BLaER1 treated with 17β-estradiol and CSF1 and Interleukin-3, amounts not matched to agents 10 nM and 100 nM (cell line): ENCODE measurements around the gene VOPP1.
"Not testable (repeated sequence)": the region's sequence is repeated elsewhere in the genome, so short reads cannot be mapped to it uniquely, and the experiment has no call there.

Source experiments
- H3K27ac ChIP-seq, 11 experiments: shearing (Covaris generic); formaldehyde crosslinking; 2 replicates each; pipeline ENCODE4 v1.8.1; 2022
- H3K27me3 ChIP-seq, 11 experiments: shearing (Covaris generic); formaldehyde crosslinking; 2 replicates each; pipeline ENCODE4 v1.8.1; 2022
- H3K36me3 ChIP-seq, 11 experiments: shearing (Covaris generic); formaldehyde crosslinking; 2 replicates each; pipeline ENCODE4 v1.8.1; 2022
- H3K4me1 ChIP-seq, 10 experiments: shearing (Covaris generic); formaldehyde crosslinking; 2 replicates each; pipeline ENCODE4 v1.8.1; 2022
- H3K4me2 ChIP-seq, 11 experiments: shearing (Covaris generic); formaldehyde crosslinking; 2 replicates each; pipeline ENCODE4 v1.8.1; 2022
- H3K4me3 ChIP-seq, 10 experiments: shearing (Covaris generic); formaldehyde crosslinking; 2 replicates each; pipeline ENCODE4 v1.8.1; 2022
- H3K9ac ChIP-seq, 11 experiments: shearing (Covaris generic); formaldehyde crosslinking; 2 replicates each; pipeline ENCODE4 v1.8.1; 2022
- H3K9me3 ChIP-seq, 11 experiments: shearing (Covaris generic); formaldehyde crosslinking; replicated peaks in 1 of 11; 2 replicates each; pipeline ENCODE4 v1.8.1; 2022
- H4K20me1 ChIP-seq, 11 experiments: shearing (Covaris generic); formaldehyde crosslinking; 2 replicates each; pipeline ENCODE4 v1.8.1; 2022
- Cebpa-rat ChIP-seq, 11 experiments: shearing (Covaris generic); IDR thresholded peaks; 2 replicates each; pipeline ENCODE4 v1.8.1; 2022

VOPP1 gene

GRCh38 chr7:55572378-55573233 lies at the start of gene VOPP1:
Gene VOPP1 (minus strand): TSS chr7:55572502. CDS start chr7:55572324, 178 bp downstream.
- Histone ChIP-seq H3K36me3 (peaks cover 0 to 4% (median 0%) of the 10 kb centered on the region in 11 experiments; a peak in 4 of 22 replicates), H3K4me1 (peaks cover 51 to 59% (median 56%) of the 10 kb centered on the region in 10 experiments), H3K4me2 (peak within 1 kb of the TSS; percentile 85 to 99 (median 93)), H3K9me3 (no peaks in the 10 kb centered on the region), H4K20me1 (peaks cover 23 to 38% (median 34%) of the 10 kb centered on the region in 11 experiments; a peak in 20 of 22 replicates), H3K27ac (peak within 1 kb of the TSS; percentile 80 to 94 (median 93)), H3K9ac (peak within 1 kb of the TSS; percentile 91 to 96 (median 93)), H3K4me3 (peak within 1 kb of the TSS; percentile 85 to 98 (median 91)), H3K27me3 (no peaks in the 10 kb centered on the region)
- no peak for TF ChIP-seq Cebpa-rat (IDR thresholded peaks at IDR 0.05)

GRCh38 chr7:55618913-55619312 lies 46.6 kb upstream of the VOPP1 start:
- Histone ChIP-seq H3K27ac (no peak overlapping the region), H3K9me3 (peaks cover 38 to 48% (median 47%) of the 10 kb centered on the region in 11 experiments)
- no peak for TF ChIP-seq Cebpa-rat (IDR thresholded peaks at IDR 0.05)

DNA sequence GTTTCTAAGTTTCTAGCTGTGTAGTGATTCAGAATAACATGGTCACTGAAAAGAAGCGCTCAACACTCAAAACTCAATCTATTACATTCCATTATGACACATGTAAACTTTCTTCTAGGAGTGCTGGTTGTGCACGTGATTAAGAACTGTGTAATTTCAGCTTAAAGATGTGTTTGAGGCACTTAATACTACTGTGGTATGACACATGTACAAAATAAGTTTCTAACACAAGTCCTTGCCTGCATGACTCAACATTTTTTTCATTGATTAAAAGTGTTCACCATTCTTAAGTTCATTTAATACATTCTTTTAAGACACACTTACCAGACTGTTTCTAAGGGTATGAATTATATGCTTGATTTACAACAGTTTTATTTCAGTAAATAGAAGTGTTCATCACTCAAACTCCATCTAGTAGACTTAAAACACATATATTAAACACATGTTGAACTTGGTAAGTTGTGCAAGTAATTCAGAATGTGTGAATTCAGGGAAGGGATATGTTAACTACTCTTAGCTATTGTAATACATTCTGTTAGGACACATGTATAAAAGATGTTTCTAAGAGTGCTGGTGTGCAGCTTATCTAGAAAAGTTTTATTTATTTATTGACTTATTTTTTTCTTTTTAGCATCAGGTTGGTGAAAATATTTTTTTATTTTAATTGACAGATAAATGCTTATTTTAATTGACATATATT lies 42.2 kb upstream of the VOPP1 start:
- H3K27ac ChIP-seq, H4K20me1 ChIP-seq, H3K4me3 ChIP-seq, H3K27me3 ChIP-seq, H3K4me1 ChIP-seq, H3K36me3 ChIP-seq, H3K9ac ChIP-seq, H3K4me2 ChIP-seq: not testable (repeated sequence)
- H3K9me3 ChIP-seq = peaks cover 19 to 22% (median 21%) of the 10 kb centered on the region in 11 experiments

More at GRCh38 chr7:55618913-55619312, 46.6 kb upstream of the VOPP1 start:
- Histone ChIP-seq H3K27me3 (no peaks in the 10 kb centered on the region), H3K4me2 (no peak overlapping the region), H3K36me3 (peaks cover 0 to 7% (median 0%) of the 10 kb centered on the region in 11 experiments; a peak in 3 of 22 replicates), H3K4me3 (0 out of 20 replicates have a peak overlapping the region, but pooled peaks of 1 of the 10 experiments have one; percentile 2), H3K4me1 (peaks cover 0 to 27% (median 14%) of the 10 kb centered on the region in 10 experiments; a peak in 14 of 20 replicates), H3K9ac (no peak overlapping the region), H4K20me1 (no peaks in the 10 kb centered on the region)

DNA sequence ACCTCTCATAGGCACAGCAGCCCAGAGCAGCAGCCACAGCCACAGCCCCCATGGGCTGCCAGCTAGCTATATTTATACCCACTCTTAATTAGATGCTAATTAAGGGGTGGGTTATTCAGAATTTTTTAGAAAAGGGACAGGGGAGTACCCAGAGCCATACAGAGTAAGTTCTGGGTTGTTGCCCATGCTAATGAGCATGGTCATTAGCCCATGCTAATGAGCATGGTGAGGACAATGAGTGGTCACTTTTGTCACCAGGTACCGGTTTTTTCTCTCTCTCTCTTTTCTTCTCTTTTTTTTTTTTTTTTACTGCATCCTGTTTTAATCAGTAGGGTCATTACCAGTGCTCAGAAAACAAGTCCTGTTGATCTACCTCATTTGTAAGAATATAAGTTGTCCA lies 37.4 kb upstream of the VOPP1 start:
- not testable (repeated sequence) for H3K27ac ChIP-seq, H4K20me1 ChIP-seq, H3K27me3 ChIP-seq, H3K9ac ChIP-seq, H3K4me1 ChIP-seq, H3K4me2 ChIP-seq, H3K36me3 ChIP-seq, H3K4me3 ChIP-seq
- peaks cover 3 to 15% (median 6%) of the 10 kb centered on the region in 11 experiments; a peak in 12 of 22 replicates for H3K9me3 ChIP-seq

DNA sequence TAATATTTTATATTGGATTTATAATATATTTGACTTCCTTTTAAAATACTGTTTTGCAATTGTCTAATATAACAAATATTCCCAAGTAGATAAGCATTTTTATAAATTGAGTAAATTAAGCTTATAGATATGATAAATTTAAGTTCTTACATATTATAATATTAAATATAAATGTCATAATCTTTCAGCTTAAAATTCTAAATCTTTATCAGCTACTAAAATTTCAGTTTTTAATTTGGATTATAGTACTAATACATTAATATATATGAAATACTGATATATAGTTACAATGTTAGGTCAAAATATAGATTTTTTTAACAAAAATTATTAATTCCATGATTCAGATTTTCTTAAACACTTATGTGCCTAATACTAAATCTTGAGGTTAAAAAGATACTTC lies 33.4 kb upstream of the VOPP1 start:
- not testable (repeated sequence) for H3K4me3 ChIP-seq, H3K36me3 ChIP-seq, H3K27ac ChIP-seq, H4K20me1 ChIP-seq, H3K4me1 ChIP-seq, H3K27me3 ChIP-seq, H3K4me2 ChIP-seq, H3K9ac ChIP-seq
- H3K9me3 ChIP-seq = peaks cover 3 to 15% (median 8%) of the 10 kb centered on the region in 11 experiments; a peak in 12 of 22 replicates

DNA sequence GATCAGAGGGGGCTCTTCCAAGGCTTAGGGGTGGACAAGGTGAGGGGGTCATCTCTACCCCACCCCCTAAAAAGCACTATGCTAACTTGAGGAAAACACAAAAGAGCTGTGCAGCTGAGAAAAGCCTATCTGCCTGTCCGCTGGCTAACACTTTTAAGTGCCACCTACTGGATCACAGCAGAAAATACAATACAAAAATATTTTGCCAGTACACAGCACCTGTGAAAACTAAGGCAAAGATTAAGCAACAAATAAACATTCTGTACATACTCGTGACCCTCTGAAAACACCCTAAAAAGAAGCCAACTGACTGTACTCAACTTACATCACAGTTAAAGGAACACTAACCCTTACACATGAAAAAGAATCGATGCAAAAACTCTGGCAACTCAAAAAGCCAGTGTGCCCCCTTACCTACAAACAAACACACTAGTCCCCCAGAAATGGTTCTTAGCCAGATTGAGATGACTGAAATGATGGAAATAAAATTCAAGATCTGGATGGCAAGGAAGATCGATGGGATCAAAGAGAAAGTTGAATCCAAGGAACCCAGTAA lies 25.7 kb upstream of the VOPP1 start:
- H3K9me3 ChIP-seq, H4K20me1 ChIP-seq, H3K4me3 ChIP-seq, H3K27me3 ChIP-seq, H3K27ac ChIP-seq, H3K9ac ChIP-seq, H3K36me3 ChIP-seq, H3K4me2 ChIP-seq: not testable (repeated sequence)
- peaks cover 0 to 25% (median 4%) of the 10 kb centered on the region in 10 experiments; a peak in 11 of 20 replicates for H3K4me1 ChIP-seq

DNA sequence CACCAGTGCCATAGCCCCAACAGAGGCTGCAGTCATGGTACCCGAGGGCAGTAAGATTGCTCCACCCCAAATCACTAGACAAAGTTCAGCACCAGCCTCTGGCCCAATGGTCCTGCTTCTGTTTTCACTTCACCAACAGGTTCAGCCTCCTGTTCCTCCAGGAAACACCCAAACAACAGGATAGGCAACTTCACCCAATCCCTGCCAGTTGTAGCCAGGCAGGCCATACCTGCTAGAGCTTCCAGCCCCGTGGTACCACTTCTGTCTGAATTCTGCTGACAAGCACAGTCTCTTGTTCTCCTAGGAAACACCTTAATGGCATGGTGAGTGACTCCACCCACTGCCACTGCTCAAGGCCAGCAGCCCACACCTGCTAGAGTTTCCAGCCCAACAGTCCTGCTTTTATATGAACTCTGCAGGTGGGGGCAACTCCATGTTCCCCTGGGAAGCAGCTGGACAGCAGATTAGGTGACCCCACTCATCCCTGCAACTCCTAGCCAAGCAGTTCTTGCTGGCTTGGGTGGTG lies 25.0 kb upstream of the VOPP1 start:
- not testable (repeated sequence) for H3K27me3 ChIP-seq, H3K4me2 ChIP-seq, H3K36me3 ChIP-seq, H3K9me3 ChIP-seq, H4K20me1 ChIP-seq, H3K4me3 ChIP-seq, H3K9ac ChIP-seq, H3K27ac ChIP-seq
- peaks cover 0 to 30% (median 4%) of the 10 kb centered on the region in 10 experiments; a peak in 11 of 20 replicates for H3K4me1 ChIP-seq

DNA sequence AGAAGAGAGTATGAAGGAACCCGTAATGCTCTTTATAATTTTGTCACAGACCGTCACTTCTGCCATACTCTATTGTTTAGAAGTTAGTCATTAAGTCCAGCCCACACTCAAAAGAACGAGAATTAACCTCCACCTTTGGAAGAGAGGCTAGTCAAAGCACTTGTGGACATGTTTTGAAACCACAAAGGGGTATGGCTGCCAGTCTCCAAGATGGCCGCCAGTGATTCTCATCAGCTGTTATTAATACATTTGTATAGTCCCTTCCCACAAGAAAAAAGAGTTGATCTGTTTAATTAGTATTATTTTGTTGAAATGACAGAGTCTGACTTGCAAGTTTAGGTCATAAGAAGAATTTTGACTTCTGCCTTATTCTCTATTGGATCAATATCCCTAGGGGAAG lies 23.2 kb upstream of the VOPP1 start:
- Histone ChIP-seq H3K4me1 (peaks cover 0 to 21% (median 6%) of the 10 kb centered on the region in 10 experiments; a peak in 11 of 20 replicates), H3K4me3 (no peak overlapping the region), H4K20me1 (no peaks in the 10 kb centered on the region; a peak in 1 of 22 replicates), H3K9me3 (no peaks in the 10 kb centered on the region), H3K36me3 (no peaks in the 10 kb centered on the region), H3K27ac (no peak overlapping the region), H3K4me2 (no peak overlapping the region), H3K9ac (no peak overlapping the region), H3K27me3 (no peaks in the 10 kb centered on the region)
- TF ChIP-seq Cebpa-rat (IDR thresholded peaks at IDR 0.05) = no peak

DNA sequence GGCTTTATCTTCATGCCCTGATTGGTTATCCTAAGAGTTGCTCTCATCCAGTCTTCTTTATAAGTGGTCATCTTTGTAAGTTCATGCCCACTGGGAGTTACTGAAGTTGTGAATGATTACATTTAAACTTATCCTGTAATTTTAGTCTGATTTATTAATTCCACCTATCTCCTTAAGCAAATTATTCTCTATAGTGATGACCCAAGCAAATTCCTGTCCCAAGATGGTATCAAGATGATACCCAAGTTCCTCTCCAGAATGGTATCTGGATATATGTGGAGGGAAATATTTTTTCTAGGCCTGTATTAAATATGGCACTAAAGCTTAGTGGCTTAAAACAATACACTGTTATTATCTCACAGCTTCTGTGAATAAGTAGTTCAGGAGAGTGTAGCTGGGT lies 22.6 kb upstream of the VOPP1 start:
- no peak overlapping the region; a peak in 1 of 22 replicates for H3K4me2 ChIP-seq
- no peaks in the 10 kb centered on the region for H3K27me3 ChIP-seq
- no peak for TF ChIP-seq Cebpa-rat (IDR thresholded peaks at IDR 0.05)
- H3K4me3 ChIP-seq = no peak overlapping the region
- H3K9ac ChIP-seq = no peak overlapping the region
- H3K4me1 ChIP-seq = peaks cover 0 to 21% (median 9%) of the 10 kb centered on the region in 10 experiments; a peak in 15 of 20 replicates
- H4K20me1 ChIP-seq = no peaks in the 10 kb centered on the region; a peak in 1 of 22 replicates
- no peaks in the 10 kb centered on the region for H3K9me3 ChIP-seq
- H3K36me3 ChIP-seq = no peaks in the 10 kb centered on the region
- H3K27ac ChIP-seq = no peak overlapping the region
